Measurements from ENCODE around the gene CDK17.
"Not testable (repeated sequence)": the region's sequence is repeated elsewhere in the genome, so short reads cannot be mapped to it uniquely, and the experiment has no call there.

The CDK17 gene

GRCh38 chr12:96416033-96416799 is 16.0 kb upstream of the CDK17 start:
- no peak for DNase-seq

DNA sequence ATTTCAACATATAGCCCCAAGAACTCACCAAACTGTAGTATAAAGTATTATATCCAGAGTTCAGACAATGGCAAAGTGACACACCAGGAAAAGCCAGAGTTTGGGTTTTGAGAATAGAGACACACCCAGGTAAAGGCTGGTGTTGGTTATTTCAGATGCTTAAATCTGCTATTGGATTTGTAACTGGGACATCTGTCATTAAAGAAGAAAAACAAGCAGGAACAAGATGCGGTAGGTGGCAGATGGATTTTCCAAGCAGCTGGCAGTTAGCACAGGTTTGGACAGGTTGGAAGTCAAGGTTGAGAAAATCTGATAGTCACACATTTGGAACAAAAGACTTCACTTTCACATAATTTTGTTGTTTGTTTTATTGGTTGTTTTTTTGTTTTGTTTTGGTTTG is 14.4 kb upstream of the CDK17 start:
- no peak for DNase-seq

GRCh38 chr12:96412431-96412830 is 12.2 kb upstream of the CDK17 start:
- DNase-seq, result no peak

GRCh38 chr12:96409731-96410130 is 9.5 kb upstream of the CDK17 start:
- DNase-seq, result no peak

GRCh38 chr12:96408993-96409392 is 8.8 kb upstream of the CDK17 start:
- DNase-seq, result no peak

DNA sequence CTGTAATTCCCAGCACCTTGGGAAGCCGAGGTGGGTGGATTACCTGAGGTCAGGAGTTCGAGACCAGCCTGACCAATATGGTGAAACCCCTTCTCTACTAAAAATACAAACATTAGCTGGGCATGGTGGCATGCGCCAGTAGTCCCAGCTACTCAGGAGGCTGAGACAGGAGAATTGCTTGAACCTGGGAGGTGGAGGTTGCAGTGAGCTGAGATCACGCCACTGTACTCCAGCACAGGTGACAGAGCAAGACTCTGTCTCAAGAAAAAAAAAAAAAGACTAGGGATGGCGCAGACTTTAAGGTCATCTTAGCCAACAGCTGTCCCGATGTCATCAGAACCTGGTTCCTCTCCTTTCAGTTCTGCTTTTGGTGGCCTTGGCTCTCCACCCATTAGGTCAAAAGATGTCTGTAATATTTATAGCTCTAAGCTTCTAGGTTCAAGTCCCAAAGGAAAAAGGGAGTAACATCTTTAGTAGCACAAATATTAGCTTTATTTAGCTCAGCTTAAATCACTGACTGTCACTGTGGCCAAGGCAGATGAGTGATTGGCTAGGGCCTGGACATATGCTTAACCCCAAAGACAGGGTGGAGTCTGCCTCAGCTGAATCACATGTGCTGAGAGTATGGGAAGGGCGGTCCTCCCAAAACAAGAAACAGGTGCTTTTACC is 7.3 kb upstream of the CDK17 start:
- not testable (repeated sequence) for DNase-seq

GRCh38 chr12:96404696-96405095 is 4.5 kb upstream of the CDK17 start:
- no peak for DNase-seq

DNA sequence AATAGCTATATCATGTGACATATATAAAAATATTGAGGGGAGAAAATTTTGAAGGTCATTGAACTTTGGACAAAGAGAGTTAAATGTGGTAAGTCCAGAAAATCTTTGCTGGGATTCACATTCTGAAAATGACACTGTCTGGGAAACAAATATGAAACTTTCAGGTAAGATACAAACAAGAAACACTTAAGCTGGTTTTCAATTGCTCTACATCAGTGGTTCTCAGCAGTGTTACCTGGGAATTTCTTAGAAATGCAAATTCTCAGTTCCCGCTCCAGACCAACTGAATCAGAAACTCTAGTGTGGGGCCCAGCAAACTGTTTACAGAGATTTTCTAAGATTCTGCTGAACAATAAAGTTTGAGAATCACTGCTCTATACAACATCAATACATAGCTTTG is 3.6 kb upstream of the CDK17 start:
- no peak for DNase-seq

DNA sequence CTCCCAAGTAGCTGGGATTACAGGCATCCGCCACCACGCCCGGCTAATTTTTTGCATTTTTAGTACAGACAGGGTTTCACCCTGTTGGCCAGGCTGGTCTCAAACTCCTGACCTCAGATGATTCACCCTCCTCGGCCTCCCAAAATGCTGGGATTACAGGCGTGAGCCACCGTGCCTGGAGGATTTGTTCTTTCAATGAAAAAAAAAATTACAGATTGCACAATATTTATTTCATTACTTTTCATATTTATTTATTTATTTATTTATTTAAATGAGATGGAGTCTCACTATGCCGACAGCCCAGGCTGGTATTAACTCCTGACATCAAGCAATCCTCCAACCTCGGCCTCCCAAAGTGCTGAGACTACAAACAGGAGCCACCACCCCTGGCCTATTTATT is 2.3 kb upstream of the CDK17 start:
- DNase-seq, result not testable (repeated sequence)

GRCh38 chr12:96402061-96402460 is 1.8 kb upstream of the CDK17 start:
- no peak for DNase-seq

- DNase-seq, result peak; percentile 71
Measured at GRCh38 chr12:96401076-96401871, 1.0 kb upstream of the CDK17 start.

- DNase-seq, result no peak
Measured at GRCh38 chr12:96400631-96401075, 414 bp upstream of the CDK17 start.

DNA sequence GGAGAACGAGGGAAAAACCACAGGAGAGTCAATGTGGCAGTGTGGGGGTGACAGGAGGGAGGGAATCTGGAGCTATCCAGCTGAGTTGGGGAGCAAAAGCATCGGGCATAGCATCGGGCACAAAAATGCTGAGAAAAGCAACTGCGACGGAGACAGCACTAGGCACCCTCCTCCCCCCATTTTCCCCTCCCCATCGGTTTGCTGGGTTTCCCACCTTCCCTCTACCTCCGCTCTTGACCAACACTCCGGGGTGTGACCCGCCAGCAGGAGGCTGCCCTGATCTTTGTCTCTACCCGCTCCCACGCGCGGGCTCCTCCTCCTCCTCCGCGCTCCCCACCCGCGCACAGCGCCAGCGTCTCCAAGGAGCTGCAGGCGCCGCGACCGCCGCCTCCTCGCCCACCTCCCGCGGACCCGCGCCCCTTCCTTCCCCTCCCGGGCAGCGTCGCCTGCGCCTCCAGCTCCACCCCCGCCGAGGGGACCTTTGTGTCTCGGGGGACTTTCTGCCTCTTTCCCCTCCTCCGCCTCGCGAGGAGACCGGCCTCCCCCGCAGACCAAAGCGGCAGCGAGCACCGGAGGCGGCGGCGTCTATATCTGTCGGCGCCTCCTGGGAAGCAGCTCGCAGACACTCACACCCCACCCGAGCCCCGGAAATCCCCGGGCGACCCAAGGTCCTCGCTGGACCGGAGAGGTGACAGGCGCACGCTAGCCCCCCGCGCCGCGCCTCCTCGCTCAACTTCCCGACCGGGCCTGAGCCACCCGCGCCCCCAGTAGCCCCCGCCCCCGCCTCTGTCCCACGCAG is 920 bp downstream of the CDK17 start:
- peak; percentile 75 for DNase-seq

DNA sequence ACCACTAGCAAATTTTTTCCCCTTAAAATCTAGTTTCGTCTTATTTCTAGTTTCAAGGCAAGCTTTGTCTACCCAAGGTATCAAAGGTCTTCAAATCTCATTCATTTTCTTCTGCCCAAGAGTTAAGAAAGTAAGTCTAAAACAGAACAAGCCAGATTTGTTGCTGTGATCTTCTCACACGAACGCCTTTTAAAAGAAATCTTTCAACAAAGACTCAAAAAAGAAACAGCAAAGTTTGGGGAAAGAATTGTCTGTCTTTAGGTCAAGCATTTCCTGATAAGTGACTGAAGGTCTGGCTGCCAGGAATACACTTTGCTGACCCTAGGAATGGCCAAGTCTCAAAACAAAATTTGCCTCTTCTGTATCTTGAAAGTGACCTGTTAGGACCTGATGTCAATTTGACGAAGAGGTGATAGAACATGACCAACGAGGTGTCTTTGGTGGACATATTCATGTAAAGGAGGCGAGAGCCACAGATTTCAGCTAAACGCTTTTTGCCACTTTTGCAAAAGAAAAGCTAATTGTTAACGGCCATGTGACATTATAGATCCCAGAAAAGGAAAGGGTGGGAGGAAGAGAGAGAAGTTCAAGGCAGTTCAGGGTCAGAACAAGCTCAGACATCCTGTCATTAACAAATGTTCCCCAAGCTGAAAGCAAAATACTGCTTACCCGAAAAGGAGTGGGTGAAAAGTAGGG is 1.7 kb downstream of the CDK17 start:
- DNase-seq, result peak; percentile 17

DNA sequence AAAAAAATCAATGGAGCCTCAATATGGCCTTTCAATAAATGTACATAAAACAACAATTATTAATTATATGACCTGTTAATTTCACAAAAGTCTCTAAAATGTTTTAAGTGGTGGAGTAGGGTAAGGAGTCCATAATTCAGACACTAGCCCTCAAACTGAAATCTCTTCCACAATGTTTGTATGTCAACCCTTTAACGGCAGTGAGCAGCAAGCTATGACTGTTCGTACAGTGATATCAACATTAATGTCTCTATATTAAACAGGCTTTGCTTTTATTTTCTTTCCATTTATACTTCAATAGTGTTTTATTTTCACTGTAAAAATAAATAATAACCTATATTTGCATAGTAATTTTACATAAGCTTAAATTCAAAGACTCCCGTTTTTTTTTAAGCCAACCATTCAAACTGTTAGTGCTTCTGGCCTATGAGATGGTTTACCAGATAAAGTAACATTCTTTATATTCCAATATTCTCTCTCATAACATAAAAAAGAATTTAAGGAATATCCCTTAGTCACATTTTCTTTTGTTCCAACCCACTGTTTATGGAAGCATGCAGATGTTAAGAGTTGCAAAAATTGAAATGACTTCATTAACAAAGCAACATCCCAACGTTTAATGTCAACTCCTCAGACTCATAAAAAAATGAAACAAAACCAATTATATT is 2.3 kb downstream of the CDK17 start:
- peak; percentile 17 for DNase-seq

DNA sequence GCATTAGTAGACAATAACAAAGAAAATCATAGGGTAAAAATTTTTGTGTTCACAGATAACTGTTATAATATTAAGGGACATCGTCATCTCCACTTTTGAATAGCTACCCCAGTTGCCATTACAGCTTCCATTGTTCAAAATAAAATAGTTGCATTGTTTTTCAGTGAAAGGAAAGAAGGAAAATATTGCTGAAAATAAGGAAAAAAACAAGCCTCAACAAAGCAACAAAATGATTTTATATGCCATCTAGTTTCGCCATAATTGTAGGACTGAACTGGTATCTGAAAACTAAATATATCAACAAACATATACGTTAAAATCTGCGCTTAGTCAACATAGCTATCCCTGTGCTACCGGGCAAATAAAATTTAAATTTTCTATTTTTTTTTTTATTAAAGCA is 3.3 kb downstream of the CDK17 start:
- DNase-seq, result no peak

DNA sequence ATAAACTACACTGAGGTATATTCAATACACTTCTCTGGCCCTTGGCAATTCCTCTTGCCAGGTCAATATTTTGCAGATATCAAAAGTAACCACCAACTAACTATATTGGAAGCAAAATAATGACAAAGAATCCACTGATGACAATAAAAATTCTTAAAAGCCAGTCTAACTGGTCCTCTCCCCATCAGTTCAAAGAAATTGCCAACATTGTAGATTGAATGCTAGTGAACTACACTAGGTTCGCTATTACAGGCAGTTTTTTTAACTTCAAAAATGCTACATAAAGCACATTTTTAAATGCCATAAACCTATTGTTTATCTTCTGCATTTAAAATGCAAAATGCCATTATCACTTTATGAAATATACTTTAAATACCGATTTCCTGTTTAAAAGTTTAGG is 4.0 kb downstream of the CDK17 start:
- DNase-seq, result no peak

DNA sequence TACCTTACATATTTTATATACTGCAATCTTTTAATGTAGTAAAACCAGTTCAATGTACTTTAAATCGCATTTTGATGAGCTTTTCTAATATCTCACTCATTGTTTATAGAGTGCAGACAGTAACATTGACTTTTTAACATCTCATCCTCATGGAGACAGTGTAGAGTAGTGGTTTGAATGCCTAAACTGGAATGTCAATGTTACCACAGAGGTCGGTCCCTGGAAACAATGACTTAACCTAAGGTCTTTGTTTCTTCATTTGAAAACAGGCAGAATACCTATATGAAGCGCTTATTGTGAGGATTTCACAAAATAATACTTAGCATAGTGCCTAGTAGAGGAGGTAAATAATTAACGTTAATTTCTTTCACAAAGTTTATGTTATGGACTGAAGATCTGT is 5.0 kb downstream of the CDK17 start:
- no peak for DNase-seq

DNA sequence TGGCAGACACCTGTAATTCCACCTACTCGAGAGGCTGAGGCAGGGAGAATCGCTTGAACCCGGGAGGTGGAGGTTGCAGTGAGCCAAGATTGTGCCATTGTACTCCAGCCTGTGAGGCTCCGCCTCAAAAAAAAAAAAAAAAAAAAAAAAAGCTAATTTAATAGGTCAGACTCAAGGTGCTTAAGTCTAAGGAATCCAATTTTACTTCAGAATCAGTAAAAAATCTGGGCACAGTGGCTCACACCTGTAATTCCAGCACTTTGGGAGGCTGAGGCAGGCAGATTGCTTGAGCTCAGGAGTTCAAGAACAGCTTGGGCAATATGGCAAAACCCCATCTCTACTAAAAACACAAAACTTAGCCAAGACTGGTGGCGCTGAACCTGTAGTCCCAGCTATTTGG is 7.0 kb downstream of the CDK17 start:
- not testable (repeated sequence) for DNase-seq

DNA sequence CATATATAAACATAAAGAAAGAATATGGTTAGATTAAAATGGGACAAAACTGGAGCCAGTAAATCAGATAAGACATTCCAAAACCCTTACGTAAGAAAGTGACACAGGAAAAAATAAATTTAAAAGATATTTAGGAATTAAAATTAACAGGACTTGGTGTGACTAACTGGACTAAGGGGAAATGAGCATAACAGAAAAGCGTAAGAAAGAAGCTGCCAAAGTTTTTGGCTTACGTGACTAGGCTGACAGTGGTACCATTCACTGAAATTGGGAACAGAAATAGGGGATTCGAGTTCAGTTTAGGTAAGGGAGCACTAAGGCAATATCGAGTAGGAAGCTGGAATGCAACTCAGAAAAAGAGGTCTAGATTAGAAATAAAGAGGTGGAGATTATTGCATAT is 7.8 kb downstream of the CDK17 start:
- DNase-seq, result no peak

DNA sequence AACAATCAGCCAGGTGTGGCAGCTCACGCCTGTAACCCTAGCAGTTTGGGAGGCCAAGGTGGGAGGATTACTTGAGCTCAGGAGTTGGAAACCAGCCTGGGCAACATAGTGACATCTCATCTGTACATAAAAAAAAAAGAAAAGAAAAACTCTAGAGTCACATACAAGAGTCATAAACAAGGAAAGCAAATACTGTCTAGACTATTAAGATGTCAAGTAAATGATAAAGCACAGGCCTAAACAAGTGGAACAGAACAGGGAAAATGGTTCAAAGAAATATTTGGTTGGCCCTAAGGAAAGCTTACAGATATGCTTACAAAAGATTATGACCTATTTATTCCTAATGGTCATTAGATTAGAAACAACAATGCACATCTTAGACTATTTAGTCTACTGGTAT is 12.3 kb downstream of the CDK17 start:
- DNase-seq, result no peak

- no peak for DNase-seq
Measured at GRCh38 chr12:96386794-96387193, 13.4 kb downstream of the CDK17 start.

All from activated CD4-positive, alpha-beta T cell treated with anti-CD3 and anti-CD28 coated beads, Interleukin-2, Interleukin-6, amounts not matched to agents 100 ng/mL and 50 ng/mL, durations not matched to agents 16 hours and 8 hours (primary cell).